ENCODE measurements around the gene PRAMEF2. TPM values are rescaled to one million over a fixed set of nuclear protein-coding genes. Genes with fewer than 3 reads are reported as not detected.
"Not testable (repeated sequence)": the region's sequence is repeated elsewhere in the genome, so short reads cannot be mapped to it uniquely, and the experiment has no call there.

The PRAMEF2 gene
- under 1 TPM in 1 of 2 donors, not detected in 1; 0.24 TPM for total RNA-seq
- 0.73 TPM for polyA plus RNA-seq (ENCODE audit: insufficient read depth, low read depth, low replicate concordance)
- long read RNA-seq, donor 1: 0 reads
- long read RNA-seq, donor 2: 0 reads

DNA sequence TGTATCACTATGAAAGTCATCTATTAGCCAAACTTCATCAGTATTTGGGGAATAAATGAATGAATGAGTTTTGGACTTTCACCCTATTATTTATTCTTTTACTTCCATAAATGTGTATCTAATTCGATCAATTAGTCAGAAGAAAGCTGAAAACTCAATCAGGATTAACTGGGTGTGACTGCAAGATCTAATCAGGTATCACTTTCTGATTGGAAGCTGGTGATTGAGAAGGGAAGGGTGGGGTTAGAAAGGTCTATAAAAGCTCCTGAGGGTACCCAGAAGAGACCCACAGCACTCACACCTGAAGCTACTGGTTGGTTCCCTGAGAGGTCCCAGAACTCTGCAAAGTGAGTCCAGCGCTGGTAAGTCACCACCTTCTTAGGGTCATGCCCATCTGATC lies at the start of gene PRAMEF2:
PRAMEF2 (plus strand) TSS at position 301 of the 400 bp plus-strand sequence. CDS start 1,924 bp downstream, outside the sequence.
- DNase-seq; H3K4me1 ChIP-seq; H3K27me3 ChIP-seq; H3K27ac ChIP-seq; intact Hi-C loops (cut with DNase I; ENCODE audit: low total_unique reads); H3K36me3 ChIP-seq (ENCODE audit: low read depth, missing control alignments); H3K9me3 ChIP-seq; H3K4me3 ChIP-seq: not testable (repeated sequence)
- 93% methylated on average over 2 of the region's 2 CpGs; no CpG with 5 or more reads in 1 of the 2 donors for WGBS, 2 donors

GRCh38 chr1:12809933-12810332 lies 47.0 kb upstream of the PRAMEF2 start:
- intact Hi-C loops (cut with DNase I; ENCODE audit: low total_unique reads): no loop called here
- Histone ChIP-seq H3K4me3 (no peak overlapping the region), H3K27me3 (no peaks in the 10 kb centered on the region), H3K27ac (no peak overlapping the region), H3K9me3 (no peaks in the 10 kb centered on the region), H3K4me1 (no peaks in the 10 kb centered on the region), H3K36me3 (ENCODE audit: low read depth, missing control alignments) (no peaks in the 10 kb centered on the region)
- WGBS, 2 donors: 89% methylated on average over 1 of the region's 1 CpG; no CpG with 5 or more reads in 1 of the 2 donors
- TF ChIP-seq CTCF (IDR thresholded peaks at IDR 0.05): no peak
- no peak for DNase-seq

- intact Hi-C loops (cut with DNase I; ENCODE audit: low total_unique reads): no loop called here
- no peak overlapping the region for H3K4me3 ChIP-seq
- no peaks in the 10 kb centered on the region for H3K36me3 ChIP-seq (ENCODE audit: low read depth, missing control alignments)
- 58 to 80% methylated on average over 2 to 5 of the region's 5 CpGs for WGBS, 2 donors
- H3K27ac ChIP-seq: no peak overlapping the region
- no peaks in the 10 kb centered on the region for H3K9me3 ChIP-seq
- H3K4me1 ChIP-seq: no peaks in the 10 kb centered on the region
- no peak for DNase-seq
- TF ChIP-seq POLR2A (IDR thresholded peaks at IDR 0.05) (no peak), CTCF (IDR thresholded peaks at IDR 0.05) (no peak)
- no peaks in the 10 kb centered on the region for H3K27me3 ChIP-seq
Observed at GRCh38 chr1:12810691-12811408, 46.0 kb upstream of the PRAMEF2 start.

DNA sequence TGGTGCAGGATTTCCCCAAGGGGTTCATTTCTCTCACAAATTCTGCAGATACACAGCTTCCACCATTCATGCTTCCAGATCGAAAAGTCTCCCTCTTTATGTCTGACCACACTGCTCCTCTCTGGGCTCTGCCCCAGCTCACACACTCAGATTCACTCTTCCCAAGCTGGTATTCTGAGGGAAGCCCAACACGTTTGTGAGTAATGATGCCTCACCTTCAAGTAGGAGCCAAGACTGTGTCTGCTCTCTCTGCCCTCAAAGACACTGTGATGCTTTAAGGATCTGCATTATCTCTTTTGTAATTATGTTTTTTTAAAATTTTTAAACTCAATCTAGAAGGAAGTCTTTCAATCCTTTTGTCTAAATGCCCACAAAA lies 45.5 kb upstream of the PRAMEF2 start:
- H3K4me3 ChIP-seq: no peak overlapping the region
- DNase-seq: no peak
- intact Hi-C loops (cut with DNase I; ENCODE audit: low total_unique reads): no loop called here
- H3K27me3 ChIP-seq: no peaks in the 10 kb centered on the region
- no peaks in the 10 kb centered on the region for H3K36me3 ChIP-seq (ENCODE audit: low read depth, missing control alignments)
- TF ChIP-seq POLR2A (IDR thresholded peaks at IDR 0.05): no peak
- no peak for TF ChIP-seq CTCF (IDR thresholded peaks at IDR 0.05)
- no peaks in the 10 kb centered on the region for H3K9me3 ChIP-seq
- H3K27ac ChIP-seq: no peak overlapping the region
- no peaks in the 10 kb centered on the region for H3K4me1 ChIP-seq
- WGBS, 2 donors: 65 to 76% methylated on average over 2 of the region's 2 CpGs

DNA sequence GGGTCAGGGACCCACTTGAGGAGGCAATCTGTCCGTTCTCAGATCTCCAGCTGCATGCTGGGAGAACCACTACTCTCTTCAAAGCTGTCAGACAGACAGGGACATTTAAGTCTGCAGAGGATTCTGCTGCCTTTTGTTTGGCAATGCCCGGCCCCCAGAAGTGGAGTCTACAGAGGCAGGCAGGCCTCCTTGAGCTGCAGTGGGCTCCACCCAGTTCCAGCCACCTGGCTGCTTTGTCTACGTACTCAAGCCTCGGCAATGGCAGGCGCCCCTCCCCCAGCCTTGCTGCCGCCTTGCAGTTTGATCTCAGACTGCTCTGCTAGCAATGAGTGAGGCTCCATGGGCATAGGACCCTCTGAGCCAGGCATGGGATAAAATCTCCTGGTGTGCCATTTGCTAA lies 37.8 kb upstream of the PRAMEF2 start:
- H3K27ac ChIP-seq; H3K9me3 ChIP-seq; DNase-seq; intact Hi-C loops (cut with DNase I; ENCODE audit: low total_unique reads); H3K4me1 ChIP-seq; H3K4me3 ChIP-seq; H3K27me3 ChIP-seq; H3K36me3 ChIP-seq (ENCODE audit: low read depth, missing control alignments): not testable (repeated sequence)
- 82 to 100% methylated on average over 1 to 5 of the region's 6 CpGs for WGBS, 2 donors

DNA sequence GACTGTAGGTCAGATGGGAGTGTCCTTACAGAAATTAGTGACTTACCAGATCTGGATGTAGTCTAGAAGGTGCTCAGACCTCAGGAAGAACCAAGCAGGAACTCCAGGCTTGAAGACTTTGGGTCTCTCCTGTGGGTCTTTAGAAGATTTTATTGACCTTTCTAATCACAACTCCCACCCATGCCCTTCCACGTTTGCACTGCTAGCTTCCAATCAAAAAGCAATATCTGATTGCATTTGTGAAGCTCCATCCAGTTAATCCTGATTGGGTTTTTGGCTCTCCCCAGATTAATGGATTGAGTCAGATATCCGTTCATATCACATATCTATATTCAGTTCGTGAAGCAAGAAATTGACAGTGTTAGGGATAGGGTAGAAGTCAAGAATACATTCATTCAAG lies 25.6 kb upstream of the PRAMEF2 start, which contains the start of gene PRAMEF11:
PRAMEF11 (minus strand) TSS at position 101 of the 400 bp plus-strand sequence. CDS start 2,621 bp downstream, outside the sequence.
- H3K4me1 ChIP-seq; H3K4me3 ChIP-seq; DNase-seq; H3K9me3 ChIP-seq; intact Hi-C loops (cut with DNase I; ENCODE audit: low total_unique reads); H3K27me3 ChIP-seq; H3K27ac ChIP-seq; H3K36me3 ChIP-seq (ENCODE audit: low read depth, missing control alignments): not testable (repeated sequence)
- 64 to 69% methylated on average over 3 of the region's 3 CpGs for WGBS, 2 donors

DNA sequence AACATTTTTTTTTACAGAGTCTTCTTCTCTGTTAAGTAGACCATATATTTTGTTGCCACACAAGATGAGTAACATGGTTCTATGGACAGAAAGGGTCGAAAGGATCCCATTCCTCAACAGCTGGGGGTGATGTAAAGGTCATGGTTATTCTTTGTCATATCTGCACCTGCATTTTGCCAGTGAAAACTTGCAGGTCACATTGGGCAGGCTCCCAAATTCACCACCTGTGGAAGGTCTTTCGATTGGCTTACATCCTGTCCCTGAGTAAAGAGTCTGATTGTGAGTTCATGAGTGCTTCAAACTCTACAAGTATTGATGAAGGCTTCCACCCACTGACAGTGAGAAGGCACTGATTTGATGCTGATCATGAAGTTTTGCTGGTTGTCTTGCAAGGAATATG lies 23.6 kb upstream of the PRAMEF2 start:
- H3K27ac ChIP-seq; intact Hi-C loops (cut with DNase I; ENCODE audit: low total_unique reads); H3K36me3 ChIP-seq (ENCODE audit: low read depth, missing control alignments); H3K9me3 ChIP-seq; H3K4me1 ChIP-seq; H3K4me3 ChIP-seq; H3K27me3 ChIP-seq; DNase-seq: not testable (repeated sequence)
- 60 to 73% methylated on average over 2 of the region's 2 CpGs for WGBS, 2 donors

DNA sequence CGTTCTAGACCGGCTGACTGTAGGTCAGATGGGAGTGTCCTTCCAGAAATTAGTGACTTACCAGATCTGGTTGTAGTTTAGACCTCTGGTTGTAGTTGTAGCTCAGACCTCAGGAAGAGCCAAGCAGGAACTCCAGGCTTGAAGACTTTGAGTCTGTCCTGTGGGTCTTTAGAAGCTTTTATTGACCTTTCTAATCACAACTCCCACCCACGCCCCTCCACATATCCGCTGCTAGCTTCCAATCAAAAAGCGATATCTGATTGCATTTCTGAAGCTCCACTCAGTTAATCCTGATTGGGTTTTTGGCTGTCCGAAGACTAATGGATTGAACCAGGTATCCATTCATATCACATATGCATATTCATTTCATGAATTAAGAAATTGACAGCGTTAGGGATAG lies 8.3 kb upstream of the PRAMEF2 start, which contains the start of gene HNRNPCL1:
HNRNPCL1 (minus strand) TSS at position 101 of the 400 bp plus-strand sequence. CDS start 431 bp downstream, outside the sequence.
- H3K27me3 ChIP-seq; H3K36me3 ChIP-seq (ENCODE audit: low read depth, missing control alignments); H3K4me1 ChIP-seq; intact Hi-C loops (cut with DNase I; ENCODE audit: low total_unique reads); H3K27ac ChIP-seq; DNase-seq; H3K9me3 ChIP-seq; H3K4me3 ChIP-seq: not testable (repeated sequence)
- whole genome bisulfite sequencing, 2 donors: 72 to 75% methylated on average over 7 of the region's 7 CpGs
